ENCODE measurements around the gene SRF. TPM values are rescaled to one million over a fixed set of nuclear protein-coding genes. Genes with fewer than 3 reads are reported as not detected.

The SRF gene
- total RNA-seq, 2 experiments from 2014 or later = 34.5 to 35.4 TPM

DNA sequence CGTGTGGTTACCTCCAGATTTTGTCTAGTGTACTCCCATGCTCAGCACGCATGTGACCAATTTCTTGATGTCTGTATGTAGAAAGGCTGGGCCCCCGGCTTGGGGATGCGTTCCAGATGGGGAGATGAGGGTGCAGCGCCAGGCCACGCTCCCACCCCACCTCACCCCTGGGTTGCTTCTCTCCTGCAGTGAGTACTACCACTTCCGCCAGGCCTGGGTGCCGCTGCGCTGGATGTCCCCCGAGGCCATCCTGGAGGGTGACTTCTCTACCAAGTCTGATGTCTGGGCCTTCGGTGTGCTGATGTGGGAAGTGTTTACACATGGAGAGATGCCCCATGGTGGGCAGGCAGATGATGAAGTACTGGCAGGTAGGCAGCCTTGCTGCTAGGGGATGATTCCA lies 11.5 kb upstream of the SRF start:
- intact Hi-C loops (cut with micrococcal nuclease) = no loop called here
- CTCF ChIA-PET = interaction anchor here (1.1 to 4.8 kb wide), 3 partner anchors 10 to 70 kb away, joined by 3 to 28 read pairs (median 3); partner anchors contain the start of gene DNPH1

GRCh38 chr6:43163899-43164298 lies 7.2 kb upstream of the SRF start:
- Mint-ChIP-seq H3K27me3 (no peaks in the 10 kb centered on the region), H3K27ac (no peak overlapping the region), H3K4me3 (no peak overlapping the region), H3K4me1 (ENCODE audit: low read depth) (no peaks in the 10 kb centered on the region), H3K36me3 (ENCODE audit: low read depth) (no peaks in the 10 kb centered on the region), H3K9me3 (no peaks in the 10 kb centered on the region)
- ATAC-seq (no peak), DNase-seq (no peak)
- TF ChIP-seq CTCF (IDR thresholded peaks at IDR 0.05) = no peak
- intact Hi-C loops (cut with micrococcal nuclease) = no loop called here
- ChIA-PET POLR2A (interaction anchor here (0.9 to 1.1 kb wide), 2 partner anchors 11 to 14 kb away, joined by 3 read pairs; no protein-coding TSS in a partner anchor), CTCF (no interaction called here)

More for the DNA sequence above, 11.5 kb upstream of the SRF start:
- no peak for TF ChIP-seq CTCF (IDR thresholded peaks at IDR 0.05)
- DNase-seq (no peak), ATAC-seq (no peak)
- H3K9me3 Mint-ChIP-seq = no peaks in the 10 kb centered on the region
- POLR2A ChIA-PET = interaction anchor here (1.4 kb wide), 1 partner anchor 12 kb away, joined by 4 read pairs; no protein-coding TSS in a partner anchor
- no peaks in the 10 kb centered on the region for H3K27me3 Mint-ChIP-seq
- H3K36me3 Mint-ChIP-seq (ENCODE audit: low read depth) = no peaks in the 10 kb centered on the region
- no peaks in the 10 kb centered on the region for H3K4me1 Mint-ChIP-seq (ENCODE audit: low read depth)
- no peak overlapping the region for H3K4me3 Mint-ChIP-seq
- H3K27ac Mint-ChIP-seq = no peak overlapping the region

DNA sequence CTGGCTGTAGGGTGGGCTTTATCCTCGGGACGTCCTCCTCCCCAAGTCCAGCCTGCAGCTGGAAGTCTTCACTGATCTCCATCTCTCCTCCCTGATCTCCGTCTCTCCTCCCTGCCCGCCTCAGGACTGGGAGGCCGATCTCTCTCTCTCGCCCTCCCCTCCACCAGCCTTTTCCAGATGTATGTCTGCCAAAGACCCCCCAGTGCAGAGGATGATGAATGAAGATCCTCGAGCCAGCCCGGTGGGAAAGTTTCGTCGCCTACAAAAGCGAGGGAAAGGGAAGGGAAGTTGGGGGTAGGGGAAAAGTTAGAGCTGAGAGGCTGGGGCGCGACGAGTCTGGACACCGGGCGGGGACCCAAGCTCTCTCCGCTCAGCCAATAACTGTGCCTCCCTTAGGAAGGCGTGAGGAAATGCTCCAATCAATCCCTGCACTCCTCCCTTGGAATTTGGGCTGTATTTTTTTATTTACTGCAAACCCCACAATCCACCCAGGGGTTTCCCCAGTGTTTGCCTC lies 595 bp upstream of the SRF start:
- POLR2A ChIA-PET = interaction anchor here (0.6 kb wide), 1 partner anchor 156 kb away, joined by 3 read pairs; no protein-coding TSS in a partner anchor
- CTCF ChIA-PET = interaction anchor here (0.7 to 1.8 kb wide), 2 partner anchors 27 to 111 kb away, joined by 3 to 4 read pairs; partner anchors contain the start of genes KLC4 and MRPL2
- no peak for ATAC-seq
- Mint-ChIP-seq H3K36me3 (ENCODE audit: low read depth) (peaks cover 17% of the 10 kb centered on the region), H3K9me3 (no peaks in the 10 kb centered on the region), H3K27ac (peak overlapping the region; percentile 92), H3K27me3 (no peaks in the 10 kb centered on the region), H3K4me1 (ENCODE audit: low read depth) (peaks cover 30% of the 10 kb centered on the region), H3K4me3 (peak overlapping the region; percentile 93)
- intact Hi-C loops (cut with micrococcal nuclease) = loop anchor here (5.0 kb wide), 1 partner anchor 57 kb away; the partner anchor contains the start of gene DNPH1
- TF ChIP-seq CTCF (IDR thresholded peaks at IDR 0.05) = no peak
- DNase-seq = no peak

- H3K27me3 Mint-ChIP-seq = no peaks in the 10 kb centered on the region
- no peak for ATAC-seq
- intact Hi-C loops (cut with micrococcal nuclease) = loop anchor here (5.0 kb wide), 1 partner anchor 56 kb away; the partner anchor contains the start of gene DNPH1
- CTCF ChIA-PET = interaction anchor here (0.6 to 1.7 kb wide), 5 partner anchors 9 to 480 kb away, joined by 3 to 5 read pairs (median 4); partner anchors contain the start of gene PPP2R5D
- DNase-seq = peak; percentile 35
- peaks cover 38% of the 10 kb centered on the region for H3K4me1 Mint-ChIP-seq (ENCODE audit: low read depth)
- no peaks in the 10 kb centered on the region for H3K9me3 Mint-ChIP-seq
- H3K4me3 Mint-ChIP-seq = peak overlapping the region; percentile 93
- TF ChIP-seq CTCF (IDR thresholded peaks at IDR 0.05) = no peak
- peak overlapping the region; percentile 90 for H3K27ac Mint-ChIP-seq
- H3K36me3 Mint-ChIP-seq (ENCODE audit: low read depth) = peaks cover 26% of the 10 kb centered on the region
- POLR2A ChIA-PET = interaction anchor here (0.6 to 1.9 kb wide), 7 partner anchors 9 to 308 kb away, joined by 3 to 8 read pairs (median 5); partner anchors contain the start of genes CUL9, DNPH1, PPP2R5D and ZNF318
Measured at GRCh38 chr6:43171707-43172103, 636 bp downstream of the SRF start.

Measured in activated CD8-positive, alpha-beta T cell treated with anti-CD3 and anti-CD28 coated beads for 36 hours (primary cell).